SH-SY5Y (cell line): ENCODE data around the gene PSD.

Source experiments
- GATA2 ChIP-seq: IDR thresholded peaks from 2 replicates; pipeline ENCODE4 v1.6.1; 2011; ENCODE audit warnings: mild to moderate bottlenecking, low read depth, low read length
- GATA3 ChIP-seq: IDR thresholded peaks from 2 replicates; pipeline ENCODE4 v1.6.1; 2011; ENCODE audit warnings: low read depth, mild to moderate bottlenecking, low read length, moderate library complexity

The PSD gene

GRCh38 chr10:102396317-102396650, 22.3 kb downstream of the PSD start:
- no peak for TF ChIP-seq GATA3
- TF ChIP-seq GATA2 = no peak

- TF ChIP-seq GATA2 = no peak
- TF ChIP-seq GATA3 = no peak
Observed at GRCh38 chr10:102395400-102396316, 22.9 kb downstream of the PSD start, which contains the start of gene NFKB2. TSS of gene NFKB2 (plus strand) at chr10:102395705. CDS start at chr10:102395960, 255 bp downstream.

GRCh38 chr10:102394801-102395399, 23.7 kb downstream of the PSD start:
- TF ChIP-seq GATA2 = no peak
- TF ChIP-seq GATA3 = no peak

GRCh38 chr10:102394079-102394800, 24.3 kb downstream of the PSD start:
- TF ChIP-seq GATA2 (no peak), GATA3 (no peak)

GRCh38 chr10:102393411-102394078, 25.0 kb downstream of the PSD start:
- TF ChIP-seq GATA3 (no peak), GATA2 (no peak)

- TF ChIP-seq GATA2 = no peak
- no peak for TF ChIP-seq GATA3
Observed at GRCh38 chr10:102392306-102392705, 26.3 kb downstream of the PSD start.

- TF ChIP-seq GATA3 = no peak
- no peak for TF ChIP-seq GATA2
Observed at GRCh38 chr10:102389894-102390293, 28.7 kb downstream of the PSD start.

GRCh38 chr10:102384606-102385429, 33.8 kb downstream of the PSD start:
- TF ChIP-seq GATA3 (no peak), GATA2 (no peak)

GRCh38 chr10:102384053-102384452, 34.5 kb downstream of the PSD start:
- no peak for TF ChIP-seq GATA3
- no peak for TF ChIP-seq GATA2

- no peak for TF ChIP-seq GATA3
- TF ChIP-seq GATA2 = no peak
Observed at GRCh38 chr10:102382871-102383270, 35.7 kb downstream of the PSD start.

- TF ChIP-seq GATA2 = no peak
- no peak for TF ChIP-seq GATA3
Observed at GRCh38 chr10:102381983-102382382, 36.6 kb downstream of the PSD start.

- no peak for TF ChIP-seq GATA2
- no peak for TF ChIP-seq GATA3
Observed at GRCh38 chr10:102379383-102379782, 39.2 kb downstream of the PSD start.

GRCh38 chr10:102376901-102377300, 41.7 kb downstream of the PSD start:
- TF ChIP-seq GATA2 (no peak), GATA3 (no peak)
